K562 (cell line): Measurements from ENCODE around the gene OR51L1. TPM values are rescaled to one million over a fixed set of nuclear protein-coding genes. Genes with fewer than 3 reads are reported as not detected.

Experiments
- ATAC-seq: fragments of 200-7000 bp; cut with Tn5 transposase; 3 replicates; pipeline ENCODE4 v1.9.1; 2020; ENCODE audit warnings: moderate library complexity
- BruUV-seq: library from RNA; stranded (reverse); fragments of 400-500 nt; replicated peaks from 2 replicates; lab custom pipeline; 2021; lab: Mats Ljungman, UMichigan
- CTCF ChIA-PET: fragments of 300-600 bp; formaldehyde crosslinking; extraction: SDS; loops from one replicate; lab custom pipeline; 2021; ENCODE audit warnings: low intra/inter-chr PET ratio; lab: Yijun Ruan, JAX
- POLR2A ChIA-PET: fragments of 300-600, 350-650 bp; sonication (Branson Sonifier 250); formaldehyde crosslinking; extraction: SDS; loops from one replicate; lab custom pipeline; 2021; ENCODE audit warnings: antibody characterized with exemption, inconsistent platforms; lab: Yijun Ruan, JAX
- DNase-seq, 4 experiments: peaks; one replicate each; pipeline versions ENCODE4 v3.0.0 to v3.0.0-alpha.2; 2011 to 2018; ENCODE audit warnings: low spot score in 3 of 4, mixed read lengths in 3 of 4; ENCODE audit errors: extremely low read depth in 1 of 4
- FAIRE-seq: peaks from 2 replicates; lab custom pipeline; 2011; peaks lifted over from hg19 to GRCh38; lab: Jason Lieb, UNC
- H2AFZ ChIP-seq: 2 replicates; pipeline ENCODE4 v1.6.0; 2011; ENCODE audit warnings: low read depth, low read length, control low read depth, inconsistent platforms
- H3K27ac ChIP-seq: fragments of 200-600 bp; 3 replicates; pipeline ENCODE4 v1.8.0; 2011; ENCODE audit warnings: low read depth, mild to moderate bottlenecking, control low read depth, inconsistent platforms, low read length, moderate library complexity, mixed read lengths; ENCODE audit errors: extremely low read depth
- H3K27me3 ChIP-seq, 2 experiments: fragments of 300-600 bp in 1 of 2; 2 replicates in 1 of 2; 3 replicates in 1 of 2; pipeline versions ENCODE4 v1.6.0 to v1.8.0; 2011; ENCODE audit warnings: inconsistent platforms in 2 of 2, low read length in 2 of 2, mild to moderate bottlenecking in 1 of 2, mixed read lengths in 1 of 2, moderate library complexity in 1 of 2; ENCODE audit not compliant: control insufficient read depth in 2 of 2, insufficient read depth in 2 of 2
- H3K36me3 ChIP-seq: fragments of 300-600 bp; 3 replicates; pipeline ENCODE4 v1.8.0; 2011; ENCODE audit warnings: mild to moderate bottlenecking, low read length, inconsistent platforms; ENCODE audit not compliant: control insufficient read depth, insufficient read depth
- H3K4me1 ChIP-seq, 2 experiments: fragments of 200-600 bp in 1 of 2; replicated peaks in 1 of 2; 2 replicates in 1 of 2; 3 replicates in 1 of 2; pipeline versions ENCODE4 v1.5.1 to v1.8.0; 2011; ENCODE audit warnings: inconsistent platforms in 2 of 2, low read length in 2 of 2, mild to moderate bottlenecking in 1 of 2, mixed read lengths in 1 of 2, moderate library complexity in 1 of 2; ENCODE audit not compliant: control insufficient read depth in 2 of 2, insufficient read depth in 2 of 2
- H3K4me2 ChIP-seq: 2 replicates; pipeline ENCODE4 v1.6.1; 2011; ENCODE audit warnings: low read length, control low read depth, inconsistent platforms, mixed read lengths; ENCODE audit not compliant: insufficient read depth
- H3K4me3 ChIP-seq: fragments of 200-600 bp; sonication (generic), shearing (Covaris generic); 2 replicates; pipeline ENCODE4 v1.5.1; 2016; ENCODE audit warnings: control low read depth, inconsistent platforms
- H3K79me2 ChIP-seq: fragments of 200-600 bp; 3 replicates; pipeline ENCODE4 v1.8.0; 2011; ENCODE audit warnings: low read length, inconsistent platforms; ENCODE audit not compliant: control insufficient read depth, insufficient read depth
- H3K9ac ChIP-seq, 2 experiments: 2 replicates each; pipeline versions ENCODE4 v1.6.0 to v1.6.1; 2011; ENCODE audit warnings: low read depth in 2 of 2, low read length in 2 of 2, control low read depth in 1 of 2, inconsistent platforms in 1 of 2, mild to moderate bottlenecking in 1 of 2, mixed read lengths in 1 of 2; ENCODE audit not compliant: insufficient read depth in 1 of 2
- H3K9me1 ChIP-seq: one replicate; pipeline ENCODE4 v1.6.0; 2011; ENCODE audit warnings: inconsistent platforms, mild to moderate bottlenecking, low read length, moderate library complexity; ENCODE audit not compliant: control insufficient read depth, insufficient read depth
- H3K9me3 ChIP-seq: replicated peaks from 2 replicates; pipeline ENCODE4 v1.5.1; 2011; ENCODE audit warnings: low read depth, low read length, inconsistent platforms; ENCODE audit not compliant: control insufficient read depth, insufficient read depth
- H4K20me1 ChIP-seq: replicated peaks from 2 replicates; pipeline ENCODE4 v1.6.1; 2011; ENCODE audit warnings: low read length, inconsistent platforms, mixed read lengths; ENCODE audit not compliant: control insufficient read depth, insufficient read depth
- CHD1 ChIP-seq: fragments of 200-600 bp; sonication (generic); IDR thresholded peaks from one replicate; pipeline ENCODE4 v1.6.1; 2012; ENCODE audit warnings: mild to moderate bottlenecking, moderate library complexity, low read length, inconsistent platforms
- CLOCK ChIP-seq: fragments of 250-450 bp; sonication (Bioruptor Pico); IDR thresholded peaks from 2 replicates; pipeline ENCODE4 v1.4.0; 2020; ENCODE audit warnings: mild to moderate bottlenecking, moderate library complexity, borderline replicate concordance
- FOSL1 ChIP-seq: fragments of 200-800 bp; sonication (Bioruptor generic); conservative IDR thresholded peaks from 2 replicates; pipeline ENCODE4 v1.6.1; 2016; ENCODE audit warnings: missing genetic modification characterization, missing compliant biosample characterization
- FOXK1 ChIP-seq: sonication (generic); formaldehyde crosslinking; IDR thresholded peaks from 2 replicates; pipeline ENCODE4 v1.8.0; 2022; ENCODE audit warnings: missing genetic modification reagents, mild to moderate bottlenecking, borderline replicate concordance
- FUS ChIP-seq: fragments of 200-400 bp; formaldehyde crosslinking; optimal IDR thresholded peaks from 2 replicates; pipeline ENCODE3; 2017; ENCODE audit warnings: low read depth, low read length
- MCM5 ChIP-seq: fragments of 450-650 bp; IDR thresholded peaks from 2 replicates; pipeline ENCODE4 v1.6.1; 2016; ENCODE audit warnings: low read depth
- ZBTB49 ChIP-seq: sonication (generic); formaldehyde crosslinking; IDR thresholded peaks from 2 replicates; pipeline ENCODE4 v1.8.0; 2022; ENCODE audit warnings: missing genetic modification reagents, mild to moderate bottlenecking, borderline replicate concordance
- ZBTB5 ChIP-seq: fragments of 450-650 bp; IDR thresholded peaks from 2 replicates; pipeline ENCODE4 v1.6.1; 2017; ENCODE audit warnings: antibody characterized with exemption
- ZNF609 ChIP-seq: sonication (generic); formaldehyde crosslinking; IDR thresholded peaks from 2 replicates; pipeline ENCODE4 v1.8.1; 2023; ENCODE audit warnings: missing genetic modification reagents, mild to moderate bottlenecking, borderline replicate concordance
- WGBS: fragments of 100-300 bp; shearing (Covaris generic); methylation state at CpG from one replicate; pipeline ENCODE4 v1.1.6; 2016; ENCODE audit warnings: low coverage, mixed read lengths; ENCODE audit not compliant: insufficient coverage; ENCODE audit errors: missing lambda C conversion rate; 5-methylcytosine and 5-hydroxymethylcytosine counted together
- in situ Hi-C: fragments of 300-500 bp; cut with MboI; formaldehyde crosslinking; loops from 4 replicates; pipeline ENCODE4 v1.15.0; 2018; ENCODE audit warnings: inconsistent platforms, mixed read lengths
- intact Hi-C: fragments of 100-400 bp; cut with micrococcal nuclease; formaldehyde crosslinking; loops from 2 replicates; pipeline ENCODE4 v1.14.2; 2022
- polyA plus RNA-seq, 8 experiments: library from polyadenylated mRNA; depleted of rRNA in 4 of 8; stranded (reverse) in 5 of 8; unstranded in 3 of 8; fragments of >200 nt; fragmentation: Nextera tagmentation in 2 of 8; fragmentation: Illumina TruSeq in 1 of 8; extraction: Ambion mirVana in 2 of 8; extraction: Trizol in 1 of 8; gene quantifications; 2 replicates each; pipeline versions ENCODE4 v1.2.1 to v1.2.3, GENCODE V29; 2011 to 2014; ENCODE audit warnings: inconsistent platforms in 1 of 8, missing spikeins in 1 of 8
- total RNA-seq, 7 experiments: library from RNA; depleted of rRNA in 6 of 7; stranded (reverse); fragments of >200 nt in 6 of 7; fragmentation: Illumina TruSeq in 2 of 7; extraction: Trizol in 2 of 7; gene quantifications; 2 replicates each; pipeline versions ENCODE4 v1.2.1 to v1.2.3, GENCODE V29; 2011 to 2021; ENCODE audit warnings: low replicate concordance in 1 of 7

Gene OR51L1
- total and polyA plus RNA-seq, 9 of the 15 experiments (the other 6 are each of a cell fraction or from before 2014, with no cell fraction given), result not detected

- no peak for TF ChIP-seq ZNF609 (CRISPR knock-in tag)
- no peak for TF ChIP-seq FUS
- no peak for TF ChIP-seq MCM5
- TF ChIP-seq, all 486 proteins: peak for 0
Observed at GRCh38 chr11:4957396-4957795, 37.3 kb upstream of the OR51L1 start (continued).

GRCh38 chr11:4960877-4961276 is 33.8 kb upstream of the OR51L1 start:
- in situ Hi-C loops (no loop called here), intact Hi-C loops (no loop called here)
- H3K36me3 ChIP-seq, result no peaks in the 10 kb centered on the region
- DNase-seq (no peak), FAIRE-seq (no peak), ATAC-seq (no peak)
- H3K9ac ChIP-seq, result no peak overlapping the region
- H3K4me3 ChIP-seq, result no peak overlapping the region
- H4K20me1 ChIP-seq, result no peaks in the 10 kb centered on the region
- BruUV-seq, result no TSS peak
- H3K4me1 ChIP-seq, result no peaks in the 10 kb centered on the region
- H2AFZ ChIP-seq, result no peak overlapping the region
- no peaks in the 10 kb centered on the region for H3K9me3 ChIP-seq
- H3K27ac ChIP-seq, result no peak overlapping the region
- POLR2A ChIA-PET, result no interaction called here
- 4% methylated on average over 3 of the region's 3 CpGs for WGBS
- H3K9me1 ChIP-seq, result no peaks in the 10 kb centered on the region
- CTCF ChIA-PET, result no interaction called here
- no peaks in the 10 kb centered on the region for H3K27me3 ChIP-seq
- no peaks in the 10 kb centered on the region for H3K79me2 ChIP-seq
- no peak overlapping the region for H3K4me2 ChIP-seq
- TF ChIP-seq FOSL1 (tag) (peak; percentile 66), CHD1 (no peak), CLOCK (CRISPR knock-in tag) (no peak), FOXK1 (no peak), ZBTB49 (no peak), ZBTB5 (no peak)
